HG03064 (cell line): Measurements from ENCODE around the gene CHSY1.
A peak's percentile ranks its signal among the peaks of the same experiment; 100 is the strongest.

Source experiments
- ATAC-seq: cut with Tn5 transposase; IDR thresholded peaks from one replicate; pipeline ENCODE4 v1.9.1; 2021; ENCODE audit warnings: low read depth; ENCODE audit not compliant: unreplicated experiment

The CHSY1 gene

GRCh38 chr15:101139986-101140696, 111.7 kb downstream of the CHSY1 start:
- no peak for ATAC-seq

GRCh38 chr15:101138913-101139880, 112.7 kb downstream of the CHSY1 start:
- ATAC-seq, result peak; percentile 36

- no peak for ATAC-seq
Observed at GRCh38 chr15:101138086-101138660, 113.7 kb downstream of the CHSY1 start.

- no peak for ATAC-seq
Observed at GRCh38 chr15:101137312-101137940, 114.4 kb downstream of the CHSY1 start.

GRCh38 chr15:101136381-101137268, 115.2 kb downstream of the CHSY1 start:
- ATAC-seq, result no peak

- peak; percentile 70 for ATAC-seq
Observed at GRCh38 chr15:101135532-101136166, 116.2 kb downstream of the CHSY1 start.

- no peak for ATAC-seq
Observed at GRCh38 chr15:101134780-101135179, 117.1 kb downstream of the CHSY1 start.

GRCh38 chr15:101133751-101134261, 118.0 kb downstream of the CHSY1 start:
- no peak for ATAC-seq

- ATAC-seq, result no peak
Observed at GRCh38 chr15:101133181-101133460, 118.7 kb downstream of the CHSY1 start.

- ATAC-seq, result no peak
Observed at GRCh38 chr15:101132390-101133180, 119.3 kb downstream of the CHSY1 start.

- no peak for ATAC-seq
Observed at GRCh38 chr15:101131489-101132389, 120.1 kb downstream of the CHSY1 start.

- ATAC-seq, result no peak
Observed at GRCh38 chr15:101129851-101130380, 121.9 kb downstream of the CHSY1 start.

GRCh38 chr15:101128221-101129015, 123.4 kb downstream of the CHSY1 start:
- no peak for ATAC-seq

GRCh38 chr15:101127506-101128076, 124.3 kb downstream of the CHSY1 start:
- peak; percentile 54 for ATAC-seq

GRCh38 chr15:101126618-101127505, 125.0 kb downstream of the CHSY1 start:
- peak; percentile 41 for ATAC-seq
